Measurements from ENCODE around the gene STMN3. TPM values are rescaled to one million over a fixed set of nuclear protein-coding genes. Genes with fewer than 3 reads are reported as not detected.
"Not testable (repeated sequence)": the region's sequence is repeated elsewhere in the genome, so short reads cannot be mapped to it uniquely, and the experiment has no call there.

Gene STMN3
- total RNA-seq, 1 donor, result 9.3 TPM

DNA sequence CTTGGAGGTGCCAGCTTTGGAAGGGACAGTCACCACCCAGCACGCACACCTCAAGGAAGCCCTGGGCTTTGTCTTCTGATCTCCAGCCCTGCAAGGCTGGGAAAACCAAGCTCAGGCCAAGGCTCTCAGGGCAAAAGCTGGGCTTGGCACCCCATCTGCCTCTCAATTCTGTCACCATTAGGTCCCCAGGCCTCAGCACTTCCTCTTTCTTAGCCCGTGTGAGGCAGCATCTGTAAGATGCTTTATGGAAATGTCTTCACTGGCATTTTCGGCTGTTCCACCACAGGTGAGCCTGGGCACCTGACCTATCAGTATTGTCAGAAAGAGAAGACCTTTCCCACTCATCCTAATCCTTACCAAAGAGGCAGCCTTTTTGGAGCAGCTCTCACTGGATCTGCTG lies 50.9 kb downstream of the STMN3 start:
- TF ChIP-seq, protein P1, sequence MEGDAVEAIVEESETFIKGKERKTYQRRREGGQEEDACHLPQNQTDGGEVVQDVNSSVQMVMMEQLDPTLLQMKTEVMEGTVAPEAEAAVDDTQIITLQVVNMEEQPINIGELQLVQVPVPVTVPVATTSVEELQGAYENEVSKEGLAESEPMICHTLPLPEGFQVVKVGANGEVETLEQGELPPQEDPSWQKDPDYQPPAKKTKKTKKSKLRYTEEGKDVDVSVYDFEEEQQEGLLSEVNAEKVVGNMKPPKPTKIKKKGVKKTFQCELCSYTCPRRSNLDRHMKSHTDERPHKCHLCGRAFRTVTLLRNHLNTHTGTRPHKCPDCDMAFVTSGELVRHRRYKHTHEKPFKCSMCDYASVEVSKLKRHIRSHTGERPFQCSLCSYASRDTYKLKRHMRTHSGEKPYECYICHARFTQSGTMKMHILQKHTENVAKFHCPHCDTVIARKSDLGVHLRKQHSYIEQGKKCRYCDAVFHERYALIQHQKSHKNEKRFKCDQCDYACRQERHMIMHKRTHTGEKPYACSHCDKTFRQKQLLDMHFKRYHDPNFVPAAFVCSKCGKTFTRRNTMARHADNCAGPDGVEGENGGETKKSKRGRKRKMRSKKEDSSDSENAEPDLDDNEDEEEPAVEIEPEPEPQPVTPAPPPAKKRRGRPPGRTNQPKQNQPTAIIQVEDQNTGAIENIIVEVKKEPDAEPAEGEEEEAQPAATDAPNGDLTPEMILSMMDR (IDR thresholded peaks at IDR 0.05; ENCODE audit: insufficient read depth, low read length), result no peak
- no peak for DNase-seq (ENCODE audit: low read depth)
- H3K4me3 ChIP-seq (ENCODE audit: low read depth, low read length), result no peak overlapping the region

DNA sequence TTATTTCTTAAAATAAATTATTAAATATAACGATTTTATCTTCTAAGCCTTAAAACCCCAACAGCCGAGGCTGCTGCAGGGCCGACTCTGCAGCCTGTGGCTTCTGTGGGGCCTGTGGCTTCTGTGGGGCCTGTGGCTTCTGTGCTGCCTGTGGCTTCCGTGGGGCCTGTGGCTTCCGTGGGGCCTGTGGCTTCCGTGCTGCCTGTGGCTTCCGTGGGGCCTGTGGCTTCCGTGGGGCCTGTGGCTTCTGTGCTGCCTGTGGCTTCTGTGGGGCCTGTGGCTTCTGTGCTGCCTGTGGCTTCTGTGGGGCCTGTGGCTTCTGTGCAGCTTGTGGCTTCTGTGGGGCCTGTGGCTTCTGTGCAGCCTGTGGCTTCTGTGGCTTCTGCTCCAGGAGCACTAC lies 51.5 kb downstream of the STMN3 start:
- DNase-seq (ENCODE audit: low read depth); H3K4me3 ChIP-seq (ENCODE audit: low read depth, low read length): not testable (repeated sequence)

DNA sequence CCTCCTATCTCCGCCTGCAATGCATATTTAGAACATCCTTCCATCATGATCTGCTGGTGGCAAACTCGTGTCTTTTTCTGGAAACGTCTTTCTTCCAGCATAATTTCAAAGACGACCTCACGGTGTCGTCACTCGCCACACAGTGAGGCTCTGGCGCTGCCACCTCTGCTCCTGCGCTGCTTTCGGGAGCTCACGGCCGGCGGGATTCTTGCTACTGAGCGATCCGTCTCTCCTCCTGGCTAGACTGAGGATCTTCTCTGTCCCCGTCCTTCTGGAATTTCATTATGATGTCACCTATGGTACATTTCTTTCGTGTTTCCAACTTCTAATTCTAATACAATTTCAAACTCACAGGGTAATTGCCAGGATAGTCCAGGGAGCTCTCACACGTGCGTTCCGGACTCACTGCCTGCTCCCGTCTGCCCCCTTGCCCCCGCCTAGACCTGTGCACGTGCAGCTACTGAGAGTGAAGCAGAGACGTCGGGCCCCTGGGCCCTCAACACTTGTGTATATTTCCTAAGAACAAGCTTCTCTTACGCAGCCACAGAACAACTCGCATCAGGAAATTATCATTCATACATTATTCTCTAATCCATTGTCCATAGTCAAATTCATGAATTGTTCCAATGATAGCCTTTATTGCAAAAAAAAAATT lies 53.7 kb downstream of the STMN3 start:
- TF ChIP-seq, protein P1 (IDR thresholded peaks at IDR 0.05; ENCODE audit: insufficient read depth, low read length), result no peak
- no peak overlapping the region for H3K4me3 ChIP-seq (ENCODE audit: low read depth, low read length)
- DNase-seq (ENCODE audit: low read depth), result no peak

DNA sequence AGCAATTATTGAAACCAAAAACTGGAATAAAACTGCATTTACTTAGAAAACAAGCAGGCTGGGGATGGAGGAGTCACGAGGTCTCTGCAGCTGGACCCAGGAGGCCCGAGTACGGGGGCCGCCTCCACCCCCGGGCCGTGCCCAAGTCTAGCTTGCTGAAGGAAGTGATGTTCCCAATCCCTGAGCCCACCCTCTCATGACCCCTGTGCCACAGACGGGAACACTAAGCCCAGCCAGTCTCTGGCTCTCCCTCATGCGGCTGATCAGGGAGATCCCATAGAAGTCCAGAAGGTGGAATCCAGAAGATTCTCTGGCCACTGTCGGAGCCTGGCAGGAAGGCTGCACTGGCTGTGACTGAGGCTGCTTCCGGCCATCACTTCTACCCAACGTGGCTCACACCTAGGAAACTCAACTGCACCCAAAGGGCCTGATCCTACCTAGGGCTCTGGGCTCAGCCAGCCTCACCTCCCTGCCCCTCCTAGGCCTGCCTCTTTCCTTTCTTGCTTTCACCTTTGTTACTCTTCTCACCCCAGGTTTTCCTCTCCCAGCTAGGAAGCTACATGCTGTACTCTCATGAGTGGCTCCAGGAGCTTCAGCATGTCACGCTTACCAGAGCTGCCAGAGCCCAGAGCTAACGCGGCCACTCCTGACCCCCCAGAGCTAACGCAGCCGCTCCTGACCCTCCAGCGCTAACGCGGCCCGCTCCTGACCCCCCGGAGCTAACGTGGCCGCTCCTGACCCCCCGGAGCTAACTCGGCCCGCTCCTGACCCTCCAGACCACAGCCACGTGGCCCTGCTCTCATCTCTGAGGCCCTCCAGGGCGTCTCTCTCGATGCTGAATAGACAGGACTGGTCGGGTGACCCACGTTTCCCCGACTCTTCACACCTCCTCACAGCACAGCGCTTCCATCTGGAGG lies 54.5 kb downstream of the STMN3 start:
- no peak overlapping the region for H3K4me3 ChIP-seq (ENCODE audit: low read depth, low read length)
- DNase-seq (ENCODE audit: low read depth), result no peak

GRCh38 chr20:63597651-63598478 lies 55.4 kb downstream of the STMN3 start:
- no peak for DNase-seq (ENCODE audit: low read depth)
- no peak overlapping the region for H3K4me3 ChIP-seq (ENCODE audit: low read depth, low read length)
- TF ChIP-seq, protein P1 (IDR thresholded peaks at IDR 0.05; ENCODE audit: insufficient read depth, low read length), result no peak

More for the DNA sequence above, 54.5 kb downstream of the STMN3 start:
- TF ChIP-seq, protein P1 (IDR thresholded peaks at IDR 0.05; ENCODE audit: insufficient read depth, low read length), result no peak

DNA sequence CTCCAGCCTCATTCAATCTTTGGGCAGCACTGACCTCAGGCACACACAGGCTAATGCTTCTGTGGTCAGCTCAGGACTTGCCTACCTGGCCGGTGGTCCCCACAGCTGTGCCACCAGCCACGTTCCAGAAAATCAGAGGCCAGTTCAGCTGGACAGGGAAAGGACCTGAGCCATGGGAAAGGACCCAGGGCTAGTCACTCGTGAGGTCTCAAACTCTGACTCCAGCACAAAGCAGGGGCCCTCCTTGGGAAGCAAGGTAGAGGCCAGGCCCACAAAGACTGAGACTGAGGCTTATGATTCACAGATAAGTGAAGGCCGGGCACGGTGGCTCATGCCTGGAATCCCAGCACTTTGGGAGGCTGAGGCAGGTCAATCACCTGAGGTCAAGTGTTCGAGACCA lies 56.8 kb downstream of the STMN3 start:
- TF ChIP-seq, protein P1 (IDR thresholded peaks at IDR 0.05; ENCODE audit: insufficient read depth, low read length), result no peak
- no peak overlapping the region for H3K4me3 ChIP-seq (ENCODE audit: low read depth, low read length)
- no peak for DNase-seq (ENCODE audit: low read depth)
